Kidney (tissue), 14 donors: ENCODE results near the gene IP6K3. TPM values are rescaled to one million over a fixed set of nuclear protein-coding genes. Genes with fewer than 3 reads are reported as not detected.

Experiments
- DNase-seq, 5 donors: peaks; one replicate each; pipeline ENCODE4 v3.0.0-alpha.2; 2013 to 2020
- FAIRE-seq: peaks from 2 replicates; lab custom pipeline; 2012; peaks lifted over from hg19 to GRCh38; lab: Jason Lieb, UNC
- H3K27ac ChIP-seq, 2 donors: one replicate each; pipeline ENCODE4 v1.7.0; 2013; ENCODE audit warnings: low read depth in 2 of 2, low read length in 2 of 2, inconsistent platforms in 1 of 2
- H3K27me3 ChIP-seq: one replicate; pipeline ENCODE4 v1.7.1; 2013; ENCODE audit warnings: low read length, inconsistent platforms; ENCODE audit not compliant: control insufficient read depth, insufficient read depth
- H3K36me3 ChIP-seq, 3 donors: one replicate each; pipeline versions ENCODE4 v1.7.0 to v1.7.1; 2013; ENCODE audit warnings: low read length in 3 of 3, control low read depth in 1 of 3, inconsistent platforms in 1 of 3; ENCODE audit not compliant: insufficient read depth in 3 of 3, control insufficient read depth in 2 of 3
- H3K4me1 ChIP-seq, 3 donors: one replicate each; pipeline versions ENCODE4 v1.7.0 to v1.7.1; 2013; ENCODE audit warnings: low read length in 3 of 3, inconsistent platforms in 1 of 3, low read depth in 1 of 3; ENCODE audit not compliant: control insufficient read depth in 2 of 3, insufficient read depth in 2 of 3
- H3K4me3 ChIP-seq, 3 donors: one replicate each; pipeline versions ENCODE4 v1.7.0 to v1.8.1; 2013; ENCODE audit warnings: low read length in 3 of 3, control low read depth in 1 of 3, inconsistent platforms in 1 of 3
- H3K9ac ChIP-seq, 3 donors: one replicate each; pipeline versions ENCODE4 v1.7.0 to v1.7.1; 2013; ENCODE audit warnings: low read length in 3 of 3, control low read depth in 1 of 3, inconsistent platforms in 1 of 3
- H3K9me3 ChIP-seq, 3 donors: one replicate each; pipeline versions ENCODE4 v1.7.0 to v1.7.1; 2013; ENCODE audit warnings: low read length in 3 of 3, control low read depth in 1 of 3, inconsistent platforms in 1 of 3; ENCODE audit not compliant: control insufficient read depth in 2 of 3, insufficient read depth in 1 of 3
- CTCF ChIP-seq: IDR thresholded peaks from 3 replicates; pipeline ENCODE4 v1.5.1; 2012; ENCODE audit warnings: mild to moderate bottlenecking, moderate library complexity, borderline replicate concordance; ENCODE audit not compliant: insufficient read depth; ENCODE audit errors: extremely low read depth
- intact Hi-C: fragments of 100-400 bp; cut with DNase I; formaldehyde crosslinking; loops from one replicate; pipeline ENCODE4 v1.11.1; 2022
- polyA plus RNA-seq: library from polyadenylated mRNA; stranded (reverse); fragments of 350-450 nt; fragmentation: Illumina TruSeq; extraction: RNeasy Lipid Tissue Mini Kit (QIAGEN cat#74804); gene quantifications from one replicate; pipeline ENCODE4 v1.2.3, GENCODE V29; 2014; ENCODE audit warnings: low read depth, low replicate concordance; ENCODE audit not compliant: insufficient read depth
- total RNA-seq: library from RNA; stranded (reverse); fragmentation: NEBNext Ultra II Directional; extraction: Animal tissue kit (Norgen Biotek cat#: 25700); gene quantifications from one replicate; pipeline ENCODE4 v1.2.1, GENCODE V29; 2021
- donor health status: control.
- donor health status: control.
- donor health status: control.
- donor health status: control.
- donor health status: control.
- donor health status: DM: yes; HTN: yes; CAD: no.
- donor health status: Normal renal cell carcinoma (clear cell type).

IP6K3 gene
- total and polyA plus RNA-seq, 2 donors from 2014 or later, result 0.47 to 4.0 TPM

- no peak overlapping the region for H3K4me3 ChIP-seq
- no peaks in the 10 kb centered on the region for H3K36me3 ChIP-seq
- TF ChIP-seq CTCF, result no peak
- intact Hi-C loops, result no loop called here
- H3K9me3 ChIP-seq, result no peaks in the 10 kb centered on the region
- H3K27me3 ChIP-seq, result no peaks in the 10 kb centered on the region
- FAIRE-seq (no peak), DNase-seq (peak in 1 of 5 donors; percentile 65)
- no peak overlapping the region for H3K27ac ChIP-seq
- H3K9ac ChIP-seq, result no peak overlapping the region
- H3K4me1 ChIP-seq, result peaks cover 0 to 10% (median 6%) of the 10 kb centered on the region in 3 donors
Observed at GRCh38 chr6:33758815-33759216, 12.1 kb upstream of the IP6K3 start.

DNA sequence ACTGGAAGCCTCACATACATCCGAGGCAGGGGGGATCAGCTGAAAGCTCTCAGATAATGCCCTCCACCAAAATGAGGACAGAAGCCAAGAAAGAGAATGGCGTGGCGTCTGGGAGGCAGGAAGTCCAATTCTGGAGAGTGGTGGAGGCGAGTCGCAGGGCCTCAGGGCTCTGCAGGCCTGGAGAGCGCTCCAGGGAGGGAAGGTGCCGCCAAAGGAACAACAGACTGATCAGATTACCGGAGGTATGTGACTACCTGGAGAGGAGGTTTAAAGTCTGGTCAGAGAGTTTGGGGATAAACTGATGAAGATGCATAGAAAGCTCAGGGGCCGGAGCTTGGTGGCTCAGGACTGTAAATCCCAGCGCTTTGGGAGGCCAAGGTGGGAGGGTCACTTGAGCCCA lies 11.2 kb upstream of the IP6K3 start:
- no peak for FAIRE-seq
- no peak for TF ChIP-seq CTCF

GRCh38 chr6:33757113-33757512 lies 10.4 kb upstream of the IP6K3 start:
- intact Hi-C loops, result no loop called here

More for the DNA sequence above, 11.2 kb upstream of the IP6K3 start:
- H3K9me3 ChIP-seq, result no peaks in the 10 kb centered on the region
- DNase-seq, result no peak
- no peak overlapping the region for H3K4me3 ChIP-seq
- intact Hi-C loops, result no loop called here
- no peak overlapping the region for H3K9ac ChIP-seq
- H3K36me3 ChIP-seq, result no peaks in the 10 kb centered on the region
- H3K27ac ChIP-seq, result no peak overlapping the region
- H3K27me3 ChIP-seq, result no peaks in the 10 kb centered on the region
- H3K4me1 ChIP-seq, result peaks cover 0 to 10% (median 6%) of the 10 kb centered on the region in 3 donors

More at GRCh38 chr6:33757113-33757512, 10.4 kb upstream of the IP6K3 start:
- no peaks in the 10 kb centered on the region for H3K36me3 ChIP-seq
- FAIRE-seq (no peak), DNase-seq (no peak)
- no peak overlapping the region for H3K4me3 ChIP-seq
- TF ChIP-seq CTCF, result no peak
- no peak overlapping the region for H3K27ac ChIP-seq
- H3K4me1 ChIP-seq, result peaks cover 0 to 7% (median 6%) of the 10 kb centered on the region in 3 donors
- H3K27me3 ChIP-seq, result no peaks in the 10 kb centered on the region
- H3K9me3 ChIP-seq, result no peaks in the 10 kb centered on the region
- H3K9ac ChIP-seq, result no peak overlapping the region
